H1 (cell line): ENCODE measurements around the gene ARHGEF7.
"Not testable (repeated sequence)": the region's sequence is repeated elsewhere in the genome, so short reads cannot be mapped to it uniquely, and the experiment has no call there.

Source experiments
- FOSL1 ChIP-seq: IDR thresholded peaks from 2 replicates; pipeline ENCODE4 v1.6.1; 2011; ENCODE audit warnings: mild to moderate bottlenecking, low read depth, low read length, moderate library complexity; ENCODE audit not compliant: insufficient read depth
- KDM1A ChIP-seq: fragments of 200-600, 300-600 bp; sonication (generic); IDR thresholded peaks from 2 replicates; pipeline ENCODE4 v1.7.1; 2016; ENCODE audit warnings: mild to moderate bottlenecking, low read length, borderline replicate concordance
- POLR2A ChIP-seq, 2 experiments: IDR thresholded peaks; 1 replicate in 1 of 2; 2 replicates in 1 of 2; pipeline ENCODE4 v1.6.1; 2011; ENCODE audit warnings: low read depth in 2 of 2, low read length in 2 of 2, mild to moderate bottlenecking in 2 of 2; ENCODE audit errors: control extremely low read depth in 1 of 2
- SP1 ChIP-seq: IDR thresholded peaks from 2 replicates; pipeline ENCODE4 v1.6.1; 2011; ENCODE audit warnings: low read depth, low read length
- TBP ChIP-seq: IDR thresholded peaks from 2 replicates; pipeline ENCODE4 v1.6.1; 2011; ENCODE audit warnings: low read depth, low read length, improper control_type of control experiment
- TF ChIP-seq, protein P1 (sequence below), 3 experiments: IDR thresholded peaks; 1 replicate in 2 of 3; 2 replicates in 1 of 3; pipeline versions ENCODE4 v1.5.1 to v1.6.1; 2011; ENCODE audit warnings: low read length in 3 of 3, mild to moderate bottlenecking in 3 of 3, inconsistent platforms in 2 of 3, low read depth in 1 of 3, moderate library complexity in 1 of 3; ENCODE audit not compliant: insufficient read depth in 1 of 3; ENCODE audit errors: control extremely low read depth in 1 of 3

- not testable (repeated sequence) for TF ChIP-seq FOSL1; POLR2A (IDR thresholded peaks at IDR 0.05; ENCODE audit: control extremely low read depth in 1 of 2, low read depth in 2 of 2, low read length in 2 of 2); SP1; TBP; KDM1A
- TF ChIP-seq, protein P1, sequence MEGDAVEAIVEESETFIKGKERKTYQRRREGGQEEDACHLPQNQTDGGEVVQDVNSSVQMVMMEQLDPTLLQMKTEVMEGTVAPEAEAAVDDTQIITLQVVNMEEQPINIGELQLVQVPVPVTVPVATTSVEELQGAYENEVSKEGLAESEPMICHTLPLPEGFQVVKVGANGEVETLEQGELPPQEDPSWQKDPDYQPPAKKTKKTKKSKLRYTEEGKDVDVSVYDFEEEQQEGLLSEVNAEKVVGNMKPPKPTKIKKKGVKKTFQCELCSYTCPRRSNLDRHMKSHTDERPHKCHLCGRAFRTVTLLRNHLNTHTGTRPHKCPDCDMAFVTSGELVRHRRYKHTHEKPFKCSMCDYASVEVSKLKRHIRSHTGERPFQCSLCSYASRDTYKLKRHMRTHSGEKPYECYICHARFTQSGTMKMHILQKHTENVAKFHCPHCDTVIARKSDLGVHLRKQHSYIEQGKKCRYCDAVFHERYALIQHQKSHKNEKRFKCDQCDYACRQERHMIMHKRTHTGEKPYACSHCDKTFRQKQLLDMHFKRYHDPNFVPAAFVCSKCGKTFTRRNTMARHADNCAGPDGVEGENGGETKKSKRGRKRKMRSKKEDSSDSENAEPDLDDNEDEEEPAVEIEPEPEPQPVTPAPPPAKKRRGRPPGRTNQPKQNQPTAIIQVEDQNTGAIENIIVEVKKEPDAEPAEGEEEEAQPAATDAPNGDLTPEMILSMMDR (IDR thresholded peaks at IDR 0.05; ENCODE audit: control extremely low read depth in 1 of 3, insufficient read depth in 1 of 3, low read depth in 1 of 3, low read length in 3 of 3): not testable (repeated sequence)
Measured at GRCh38 chr13:111194651-111195050, 79.5 kb downstream of the ARHGEF7 start.
